Renal pelvis (tissue), 4 donors: ENCODE measurements around the gene TTC28. TPM values are rescaled to one million over a fixed set of nuclear protein-coding genes. Genes with fewer than 3 reads are reported as not detected.

Source experiments
- DNase-seq: peaks from one replicate; pipeline ENCODE4 v3.0.0-alpha.2; 2013
- polyA plus RNA-seq, 3 donors: library from polyadenylated mRNA; unstranded; fragments of 120-200 nt; gene quantifications; one replicate each; pipeline ENCODE4 v1.2.1, GENCODE V29; 2013; ENCODE audit not compliant: insufficient read length in 3 of 3

The TTC28 gene
- polyA plus RNA-seq, 3 donors = 31.4 to 47.3 (median 36.4) TPM

DNA sequence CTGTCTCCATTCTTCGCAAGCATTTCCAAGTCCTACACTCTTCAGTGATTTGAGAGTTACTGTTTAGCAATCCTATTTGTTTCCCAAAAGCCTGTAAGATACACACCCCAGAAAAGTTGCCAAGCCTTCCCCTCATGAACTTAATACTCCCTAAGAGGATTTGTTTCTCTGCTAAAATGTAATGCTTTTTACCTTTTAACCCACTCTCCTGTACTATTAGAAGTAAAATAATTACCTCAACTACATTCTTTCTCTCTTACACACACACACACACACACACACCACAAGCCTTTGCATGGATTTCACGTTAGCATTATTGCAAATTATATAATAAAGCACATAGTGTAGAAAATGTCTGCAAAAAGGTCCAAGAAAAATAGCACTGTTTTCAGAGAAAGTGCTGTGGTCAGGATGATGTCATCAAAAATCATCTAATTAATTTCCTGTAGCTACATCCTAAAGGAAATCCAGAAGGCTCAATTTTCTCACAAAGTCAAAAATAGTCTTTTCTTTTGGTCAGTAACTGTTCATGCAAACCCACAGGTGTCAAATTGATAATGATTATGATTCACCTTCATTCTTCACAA is 396.5 kb downstream of the TTC28 start:
- no peak for DNase-seq

DNA sequence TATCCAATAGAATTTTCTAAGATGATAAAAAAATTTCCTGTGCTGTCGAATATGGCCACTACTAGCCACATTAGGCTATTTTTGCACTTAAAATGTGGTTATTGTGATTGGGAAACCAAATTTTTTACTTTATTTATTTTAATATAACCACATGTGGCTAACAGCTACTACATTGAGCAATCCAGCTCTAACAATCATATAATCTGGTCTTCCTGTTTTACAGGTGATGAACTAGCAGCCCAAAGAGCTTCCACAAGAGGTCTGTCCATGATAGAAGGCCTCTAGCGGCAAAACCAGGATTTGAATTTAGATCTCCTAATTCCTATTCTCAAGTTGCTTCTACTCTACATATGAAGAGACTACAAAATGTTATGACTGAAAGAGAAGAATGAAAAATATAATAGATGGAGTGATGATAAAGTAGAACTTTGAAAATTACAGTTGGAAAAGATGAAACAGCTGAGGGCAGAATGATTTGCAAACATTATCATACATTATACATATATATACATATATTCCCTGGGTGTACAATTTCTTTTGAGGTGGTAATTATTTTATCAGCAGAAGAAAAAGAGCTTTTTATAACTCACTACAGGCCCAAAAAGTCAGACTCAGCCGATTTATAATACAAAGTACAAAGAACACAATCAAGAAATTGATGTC is 397.1 kb downstream of the TTC28 start:
- DNase-seq = no peak

DNA sequence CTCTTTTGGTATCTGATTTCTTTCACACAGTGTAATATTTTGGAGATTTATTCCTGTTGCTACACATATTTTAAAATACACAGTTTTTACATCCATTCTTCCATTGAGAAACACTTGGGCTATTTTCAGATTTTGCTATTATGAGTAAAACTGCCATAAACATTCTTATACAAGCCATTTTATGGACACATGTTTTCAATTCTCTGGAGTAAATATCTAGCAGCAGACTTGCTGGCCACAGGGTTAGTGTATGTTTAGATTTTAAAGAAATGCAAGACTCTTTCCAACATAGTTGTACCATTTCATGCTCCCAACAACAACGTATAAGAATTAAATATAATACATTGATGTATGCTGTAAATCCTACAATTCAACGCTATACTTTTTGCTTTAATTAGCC is 399.8 kb downstream of the TTC28 start:
- no peak for DNase-seq

DNA sequence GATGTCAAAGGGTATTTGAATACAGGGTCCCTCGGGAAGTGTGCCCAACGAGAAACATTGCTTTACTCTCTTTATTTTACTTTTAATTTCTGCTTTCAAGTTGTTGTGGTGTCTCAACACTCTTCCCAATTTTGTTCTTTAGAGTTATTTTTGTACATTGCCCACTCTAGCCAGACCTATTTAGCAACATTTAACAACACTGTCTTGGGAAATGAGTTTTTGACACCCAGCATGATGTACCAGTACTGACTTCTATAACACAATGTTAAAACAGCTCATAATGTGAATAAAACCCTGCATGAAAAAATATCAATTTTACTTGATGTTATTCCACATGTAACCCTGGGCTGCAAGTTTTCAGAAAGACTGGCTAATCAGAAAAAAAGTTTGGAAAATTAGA is 410.4 kb downstream of the TTC28 start:
- DNase-seq = no peak

DNA sequence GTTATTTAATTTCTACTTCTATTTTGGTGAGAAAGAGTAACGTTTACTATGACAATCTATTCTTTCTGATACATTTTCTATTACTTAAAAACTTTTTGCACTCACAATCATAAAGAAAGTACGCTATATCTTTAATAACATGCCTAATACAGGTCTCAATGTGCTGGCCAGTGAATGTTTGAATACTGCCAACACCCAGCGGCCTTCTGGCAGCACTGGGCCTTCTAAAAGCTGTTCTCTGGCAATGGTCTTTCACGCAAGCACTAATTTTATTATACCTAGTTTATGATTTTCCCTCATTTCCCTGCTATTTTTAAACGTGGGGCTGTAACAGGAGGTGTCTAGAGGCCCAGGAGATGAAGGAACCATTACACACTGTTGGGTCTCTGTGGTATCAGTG is 410.8 kb downstream of the TTC28 start:
- DNase-seq = no peak

DNA sequence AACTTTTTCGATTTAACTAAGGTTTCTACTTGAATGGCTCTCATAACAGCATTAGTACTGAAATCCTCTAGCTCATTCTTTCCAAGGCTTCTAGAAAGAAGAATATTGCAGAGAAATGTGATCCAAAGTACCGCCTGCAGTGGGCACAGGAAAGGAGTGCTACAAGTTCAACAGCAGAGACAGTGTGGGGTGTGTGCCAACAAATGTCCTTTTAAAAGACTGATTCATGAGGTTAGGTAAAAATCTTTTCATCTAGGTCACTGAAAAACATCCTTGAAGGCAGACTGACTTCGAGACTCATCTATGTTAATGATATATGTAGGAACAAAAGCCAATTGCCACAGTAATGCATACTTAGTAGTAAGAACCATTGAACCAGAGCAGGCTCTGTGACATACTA is 411.5 kb downstream of the TTC28 start:
- no peak for DNase-seq

DNA sequence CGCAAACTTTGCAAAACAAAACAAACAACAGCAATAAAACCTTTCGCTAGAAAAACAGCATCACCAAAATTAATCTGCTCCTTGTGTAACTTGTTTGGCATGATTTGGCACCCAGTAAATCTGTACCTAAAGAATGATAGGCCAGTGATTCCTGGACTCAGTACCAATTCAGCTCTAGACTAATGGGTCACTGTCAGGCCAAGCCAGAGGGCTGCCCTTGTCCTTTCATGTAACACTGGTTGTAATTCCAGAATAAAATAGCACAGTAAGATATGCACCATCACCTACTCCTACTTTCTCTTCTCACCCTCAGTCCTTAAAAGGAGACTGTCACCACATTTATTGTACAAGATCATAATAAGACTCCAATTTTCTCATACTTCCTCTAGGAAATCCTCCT is 419.0 kb downstream of the TTC28 start:
- no peak for DNase-seq

DNA sequence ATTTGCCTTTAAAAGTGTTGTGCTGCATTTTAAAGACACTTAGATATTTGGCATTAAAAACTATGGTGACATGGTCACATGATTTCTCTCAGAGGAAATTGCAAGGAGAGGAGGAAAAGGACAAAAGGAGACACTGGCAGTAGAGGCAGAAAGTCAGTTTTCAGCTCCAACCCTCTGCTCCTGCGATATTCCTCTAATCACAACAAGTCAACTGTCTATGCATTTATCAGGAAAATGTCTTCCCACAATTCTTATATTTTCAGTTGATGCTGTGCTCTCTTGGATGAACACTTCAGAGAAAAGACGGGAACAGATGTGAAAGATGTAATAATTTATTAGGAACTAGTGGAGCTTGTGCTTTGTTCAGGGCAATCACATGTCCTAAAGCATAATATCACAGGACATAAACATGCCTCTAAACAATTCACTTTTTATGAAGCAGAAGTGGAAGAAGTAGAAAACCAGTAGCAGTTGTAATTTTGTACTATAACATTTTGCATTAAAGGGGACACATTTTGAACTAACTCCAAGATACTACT is 419.8 kb downstream of the TTC28 start:
- DNase-seq = no peak

DNA sequence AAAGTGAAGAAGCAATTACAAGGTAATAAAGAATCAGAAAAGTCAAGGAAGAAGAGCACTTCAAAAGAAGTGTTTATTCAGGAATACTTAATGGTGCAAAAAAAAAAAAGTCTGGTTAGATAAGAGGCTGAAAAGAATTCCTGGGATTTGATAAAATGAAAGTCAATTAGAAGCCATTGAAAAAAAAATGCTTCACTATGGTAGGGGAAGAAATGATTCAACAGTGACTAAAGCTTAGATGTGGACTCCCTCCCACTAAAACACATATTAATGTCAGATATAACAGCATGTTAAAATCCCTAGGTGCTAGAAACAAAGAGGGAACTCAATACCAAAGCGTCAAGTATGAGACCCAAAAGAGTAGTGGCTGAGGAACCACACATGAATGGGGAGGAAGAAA is 425.2 kb downstream of the TTC28 start:
- DNase-seq = no peak

DNA sequence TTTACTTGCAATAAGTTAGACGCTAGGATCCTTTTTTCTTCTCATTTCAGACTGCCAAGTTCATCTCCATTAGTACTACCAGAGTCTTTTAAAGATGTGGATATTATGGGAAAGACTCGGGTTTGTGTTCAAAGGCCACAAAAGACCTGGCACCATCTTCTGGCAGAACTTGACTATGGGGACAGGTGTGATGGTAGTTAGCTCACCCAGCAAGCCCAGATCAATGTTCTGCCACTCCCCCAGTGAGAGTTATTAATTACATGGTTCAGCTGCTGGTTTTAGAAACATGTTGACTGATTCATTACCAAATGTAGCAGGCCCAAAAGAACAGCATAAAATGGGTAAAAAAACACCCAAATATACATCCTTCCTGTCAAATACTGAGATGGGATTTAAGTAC is 427.1 kb downstream of the TTC28 start:
- no peak for DNase-seq

DNA sequence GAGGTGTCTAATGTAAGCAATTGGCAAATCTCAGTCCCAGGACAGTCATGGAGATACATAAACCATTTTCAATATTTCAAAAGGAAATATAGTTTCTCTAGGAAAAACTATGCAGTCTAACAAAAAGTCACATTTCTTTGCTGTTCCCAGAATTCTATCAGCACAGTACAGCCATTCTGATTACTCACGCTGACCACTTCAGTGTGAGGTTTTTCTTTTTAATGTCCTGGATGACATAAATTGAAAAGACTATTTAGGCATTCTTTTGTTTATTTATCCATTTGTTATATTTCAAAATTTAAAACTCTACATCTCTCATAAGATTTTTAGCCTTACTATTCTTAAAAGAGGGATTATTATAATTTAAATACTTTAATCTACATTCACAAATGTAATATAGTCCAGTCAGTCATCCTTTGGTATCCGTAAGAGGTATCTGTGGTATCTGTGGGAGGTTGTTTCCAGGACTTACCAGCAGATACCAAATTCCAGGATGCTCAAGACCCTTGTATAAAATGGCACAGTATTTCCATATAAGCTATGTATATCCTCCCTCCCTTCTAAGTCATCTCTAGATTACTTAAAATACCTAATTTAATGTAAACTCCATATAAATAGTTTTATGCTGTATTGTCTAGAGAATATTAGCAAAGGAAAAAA is 429.5 kb downstream of the TTC28 start:
- DNase-seq = no peak

DNA sequence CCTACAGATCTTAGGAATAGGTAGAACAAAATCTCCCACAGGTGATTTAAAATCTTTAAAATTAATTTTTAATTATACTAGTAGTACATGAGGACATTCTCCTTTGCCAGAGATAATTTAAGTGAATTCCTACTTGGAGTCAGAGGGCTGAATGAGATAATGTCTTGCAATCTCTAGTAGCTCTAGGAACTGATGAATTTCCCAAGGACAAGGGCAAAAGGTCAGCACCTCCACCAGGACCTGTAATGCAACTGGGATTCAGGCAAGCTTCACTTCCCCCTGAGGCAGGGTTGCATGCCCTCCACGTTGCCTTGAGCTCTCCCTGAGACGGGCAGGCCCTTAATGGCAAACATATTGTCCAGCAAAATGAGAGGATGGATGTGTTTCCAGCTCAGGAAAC is 430.2 kb downstream of the TTC28 start:
- no peak for DNase-seq

DNA sequence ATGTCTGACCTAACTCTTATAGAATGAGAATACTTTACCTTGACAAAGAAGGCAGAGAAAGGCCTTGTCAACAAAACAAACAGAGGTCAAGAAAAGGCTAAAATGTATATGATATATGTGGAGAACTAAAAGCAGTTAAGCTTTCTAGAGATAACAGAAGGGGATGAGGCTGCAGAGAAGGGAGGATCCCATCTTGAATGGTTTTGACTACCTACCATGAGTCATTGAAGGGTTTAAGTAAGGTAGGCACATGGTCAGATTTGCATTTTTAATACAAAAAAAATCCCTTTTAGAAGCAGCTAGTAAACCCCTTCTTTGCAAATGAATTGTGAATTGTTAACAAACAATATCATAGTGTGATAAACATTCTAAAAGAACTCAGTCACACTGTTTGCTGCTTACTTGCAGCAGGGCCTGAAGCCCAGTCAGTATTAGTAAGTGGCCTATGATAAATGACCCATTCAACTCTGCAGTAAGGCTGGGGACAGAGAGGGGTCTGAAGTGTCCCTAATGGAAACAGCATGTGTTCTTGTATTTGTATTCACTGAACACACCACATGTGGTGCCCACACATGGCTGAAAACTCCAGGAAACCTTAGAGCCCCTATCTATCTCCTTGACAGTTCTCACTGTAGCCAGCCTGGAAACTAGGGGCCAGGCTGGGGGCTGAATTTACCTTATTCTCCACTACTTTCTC is 431.8 kb downstream of the TTC28 start:
- DNase-seq = no peak

DNA sequence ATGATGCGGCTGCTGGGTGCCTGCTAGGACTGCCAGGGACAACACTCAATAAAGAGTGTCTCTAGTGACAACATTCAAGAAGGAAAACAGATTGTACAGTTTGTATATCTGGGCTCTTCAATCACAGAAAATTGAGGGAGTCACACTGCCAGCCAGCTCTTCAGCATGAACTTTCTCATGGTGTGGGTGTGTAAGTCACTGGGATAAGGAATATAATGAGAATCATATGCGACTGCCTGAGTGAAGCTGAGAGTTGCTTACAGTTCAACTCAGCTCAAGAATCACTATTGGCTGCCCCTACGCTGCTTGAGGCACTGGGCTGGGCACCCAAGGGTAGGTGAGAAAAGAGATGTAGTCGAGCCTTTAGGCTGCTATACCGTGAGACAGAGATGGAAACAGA is 432.5 kb downstream of the TTC28 start:
- DNase-seq = no peak

DNA sequence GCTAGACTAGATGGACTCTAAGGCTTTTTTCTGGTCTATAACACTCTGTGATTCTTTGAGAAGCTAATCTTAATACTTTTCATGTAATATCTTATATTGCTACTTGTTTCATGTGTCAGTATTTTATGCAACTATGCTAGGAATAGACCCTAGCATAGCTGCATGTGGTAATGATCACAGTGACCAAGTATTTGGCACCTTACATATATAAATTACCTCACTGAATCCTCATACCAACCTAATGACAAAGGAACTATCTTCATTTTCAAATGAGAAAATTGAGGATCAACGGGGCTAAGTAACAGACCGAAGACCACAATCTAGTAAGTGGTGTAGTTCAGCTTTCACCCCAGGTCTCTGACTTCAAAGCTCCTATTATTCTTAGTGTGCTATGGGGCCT is 433.2 kb downstream of the TTC28 start:
- no peak for DNase-seq

DNA sequence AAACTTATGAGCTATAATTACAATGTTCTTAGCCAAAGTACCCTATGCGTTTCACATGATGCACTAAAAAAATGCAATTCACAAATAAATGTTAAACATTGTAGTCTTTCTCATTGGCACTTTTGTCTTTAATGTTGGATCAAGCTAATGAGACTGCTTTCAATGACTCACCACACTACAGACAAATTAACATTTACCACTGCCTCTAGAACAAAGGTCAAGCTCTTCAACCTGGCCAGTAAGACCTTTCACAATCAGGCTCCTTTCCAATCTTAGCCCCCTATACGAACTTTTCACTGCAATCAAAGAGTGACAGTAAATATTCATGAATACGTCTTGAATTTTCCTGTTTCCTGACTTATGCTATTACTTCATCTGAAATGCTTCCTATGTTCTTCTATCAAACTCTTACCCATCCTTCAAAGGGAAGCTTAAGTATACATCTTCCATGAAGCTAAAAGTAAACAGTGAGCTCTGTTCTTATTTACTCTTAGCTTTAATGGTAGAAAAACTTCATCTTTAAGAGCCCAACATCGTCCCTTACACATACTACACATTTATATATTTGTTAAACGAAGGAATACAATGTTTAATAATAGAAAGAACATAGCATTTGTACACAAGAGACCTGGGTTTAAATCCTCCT is 433.9 kb downstream of the TTC28 start:
- DNase-seq = no peak

DNA sequence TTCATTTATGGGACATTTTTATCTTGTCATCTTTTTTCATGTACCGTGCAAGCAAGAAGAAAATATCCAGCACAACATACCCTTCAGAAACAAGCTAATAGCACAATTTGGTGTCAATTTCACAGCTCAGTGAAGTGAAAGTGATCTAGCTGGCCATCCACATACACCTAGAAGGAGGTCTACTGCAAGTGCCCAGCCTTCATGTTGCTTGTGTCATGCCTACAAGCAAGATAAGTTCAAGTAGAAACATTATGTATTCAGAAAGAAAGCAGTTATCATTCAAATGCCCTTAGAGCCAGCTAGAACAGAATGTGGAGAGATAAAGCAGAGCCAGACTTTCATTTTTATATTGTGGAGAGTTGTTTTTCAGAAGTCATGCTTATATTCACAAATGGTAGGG is 434.9 kb downstream of the TTC28 start:
- DNase-seq = no peak

DNA sequence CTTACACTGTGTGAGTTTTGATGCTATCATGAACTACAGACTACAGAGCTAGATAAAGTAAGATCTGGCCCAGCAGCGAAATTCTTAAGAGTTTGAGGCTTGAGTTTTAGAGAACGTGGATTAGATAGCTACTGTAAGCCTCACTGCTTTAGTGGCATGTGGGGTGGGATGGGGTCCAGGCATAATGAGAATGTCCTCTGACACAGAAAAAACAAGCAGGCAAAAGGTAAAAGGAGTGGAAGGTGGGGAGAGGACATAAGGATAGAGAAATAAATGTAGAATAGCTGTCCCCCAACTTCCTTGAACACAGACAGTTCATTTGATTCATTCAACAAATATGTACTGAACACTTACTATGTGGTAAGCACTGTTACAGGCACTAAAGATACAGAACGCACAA is 436.1 kb downstream of the TTC28 start:
- no peak for DNase-seq

DNA sequence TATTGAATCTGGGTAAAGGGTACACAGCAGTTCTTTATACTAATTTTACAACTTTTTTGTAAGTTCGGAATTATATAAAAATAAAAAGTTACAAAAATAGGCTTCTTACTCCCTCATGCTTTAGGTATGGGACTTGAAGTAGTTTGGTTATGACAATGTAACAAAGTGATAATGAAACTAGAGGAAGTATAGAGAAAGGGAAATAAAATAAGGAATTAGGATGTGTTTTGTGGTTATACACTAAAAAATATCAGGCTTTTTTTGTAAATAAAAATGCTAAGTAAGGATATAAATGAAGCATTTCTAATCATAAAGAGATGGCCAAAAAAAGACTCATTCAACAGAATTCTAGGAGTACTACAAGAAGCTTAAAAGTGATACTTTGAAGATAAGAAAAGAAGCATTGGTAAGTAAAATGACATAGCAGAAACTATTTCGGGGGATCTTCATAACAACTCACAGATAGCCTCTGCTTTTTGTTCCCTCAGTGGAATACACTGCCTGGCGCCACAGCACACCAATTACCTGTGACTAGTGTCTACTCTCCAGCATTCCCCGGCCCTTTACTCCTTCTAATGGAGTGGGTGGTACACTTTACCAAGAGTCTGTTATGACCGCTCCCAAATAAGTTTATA is 437.9 kb downstream of the TTC28 start:
- DNase-seq = no peak

DNA sequence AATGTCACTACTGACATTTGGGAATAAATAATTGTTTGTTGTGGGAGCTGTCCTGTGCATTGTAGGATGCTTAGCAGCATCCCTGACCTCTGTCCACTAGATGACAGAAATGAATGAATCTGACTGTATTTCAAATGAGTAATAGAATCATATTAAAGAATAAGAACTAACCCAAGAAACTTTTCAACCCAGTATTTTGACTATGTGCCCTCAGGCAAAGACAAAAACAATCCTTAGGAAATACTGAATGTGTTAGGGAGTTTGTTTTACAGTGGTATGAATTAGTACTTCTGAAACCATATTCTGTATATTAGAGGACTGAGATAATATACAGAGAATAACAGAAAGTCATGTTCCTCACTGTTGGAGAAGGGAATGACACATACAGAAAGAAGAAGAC is 439.7 kb downstream of the TTC28 start:
- no peak for DNase-seq

DNA sequence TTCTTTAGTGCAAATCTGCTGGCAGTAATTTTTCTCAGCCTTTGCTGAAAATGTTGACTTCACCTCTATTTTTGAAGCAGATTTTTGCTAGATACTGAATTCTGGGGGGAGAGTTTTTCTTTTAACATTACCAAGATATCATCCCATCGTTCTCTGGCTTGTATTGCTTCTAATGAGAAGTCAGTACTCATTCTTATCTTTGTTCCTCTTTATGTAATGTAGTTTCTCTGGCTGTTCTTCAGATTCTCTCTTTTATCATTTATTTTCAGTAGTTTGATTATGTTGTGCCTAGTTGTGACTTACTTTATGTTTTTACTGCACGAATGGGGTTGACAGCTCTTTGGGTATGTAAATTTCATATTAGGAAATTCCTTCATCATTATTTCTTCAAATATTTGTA is 441.9 kb downstream of the TTC28 start:
- DNase-seq = no peak

DNA sequence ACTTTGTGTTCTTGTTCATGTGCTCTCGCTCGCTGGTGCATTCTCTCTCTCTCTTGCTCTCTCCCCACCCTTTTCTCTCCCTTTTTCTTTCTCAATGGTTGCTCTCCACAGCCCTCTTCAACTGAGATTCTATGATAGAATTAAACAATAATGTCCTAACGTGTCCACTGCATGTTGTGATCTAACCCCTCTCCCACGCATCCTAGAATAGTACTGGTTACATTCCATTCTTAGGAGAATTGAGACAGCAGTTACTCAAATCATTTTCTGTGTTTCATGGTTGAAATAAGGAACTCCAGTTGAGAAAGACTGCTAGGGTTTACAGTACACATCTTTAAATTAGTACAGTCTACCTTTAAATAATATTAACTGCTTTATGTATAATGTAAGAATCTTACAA is 442.5 kb downstream of the TTC28 start:
- no peak for DNase-seq
